ENCODE results near the gene SYNC.
"Not testable (repeated sequence)": the region's sequence is repeated elsewhere in the genome, so short reads cannot be mapped to it uniquely, and the experiment has no call there.

SYNC gene

DNA sequence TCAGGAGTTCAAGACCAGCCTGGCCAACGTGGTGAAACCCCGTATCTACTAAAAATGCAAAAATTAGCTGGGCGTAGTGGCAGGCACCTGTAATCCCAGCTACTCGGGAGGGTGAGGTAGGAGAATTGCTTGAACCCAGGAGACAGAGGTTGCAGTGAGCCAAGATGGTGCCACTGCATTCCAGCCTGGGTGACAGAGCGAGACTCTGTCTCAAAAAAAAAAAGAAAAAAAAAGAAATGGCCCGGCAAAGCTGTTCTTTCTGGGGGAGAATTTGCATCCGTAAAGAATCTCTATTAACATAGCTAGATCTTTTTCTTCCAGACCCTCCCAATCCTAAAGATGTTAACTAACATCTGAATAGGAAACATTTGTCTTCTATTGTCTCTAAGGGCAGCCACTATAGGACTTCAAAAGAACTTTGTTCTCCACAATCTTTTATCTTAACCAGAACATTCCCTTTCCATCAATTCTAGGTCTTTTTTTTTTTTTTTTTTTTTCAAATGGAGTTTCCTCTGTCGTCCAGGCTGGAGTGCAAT lies 60.2 kb downstream of the SYNC start:
- DNase-seq = not testable (repeated sequence)

DNA sequence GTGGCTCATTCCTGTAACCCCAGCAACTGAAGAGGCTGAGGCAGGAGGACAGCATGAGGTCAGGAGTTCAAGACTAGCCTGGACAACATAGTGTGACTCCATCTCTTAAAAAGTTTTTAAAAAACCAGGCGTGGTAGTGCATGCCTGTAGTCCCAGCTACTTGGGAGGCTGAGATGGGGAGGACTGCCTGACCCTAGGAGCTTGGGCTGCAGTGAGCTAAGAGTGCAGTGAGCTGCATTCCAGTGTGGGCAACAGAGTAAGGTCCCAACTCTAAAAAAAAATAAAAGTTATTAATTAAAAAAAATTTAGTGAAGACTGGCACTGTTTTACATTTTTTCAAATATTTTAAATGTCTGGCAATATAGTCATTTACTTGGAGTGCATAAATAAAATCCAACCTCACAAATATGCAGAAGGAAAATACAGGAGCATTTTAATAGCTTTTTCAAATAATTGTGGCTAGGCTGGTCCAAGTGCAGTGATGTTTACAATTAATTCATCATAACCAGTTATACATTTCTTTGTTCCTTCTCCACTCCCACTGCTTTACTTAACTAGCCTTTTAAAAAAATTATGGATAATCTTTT lies 63.0 kb downstream of the SYNC start:
- no peak for DNase-seq

GRCh38 chr1:32636914-32637645 lies 65.5 kb downstream of the SYNC start:
- DNase-seq = no peak

- DNase-seq = no peak
These were observed 66.9 kb downstream of the SYNC start for GRCh38 chr1:32635508-32636277.

DNA sequence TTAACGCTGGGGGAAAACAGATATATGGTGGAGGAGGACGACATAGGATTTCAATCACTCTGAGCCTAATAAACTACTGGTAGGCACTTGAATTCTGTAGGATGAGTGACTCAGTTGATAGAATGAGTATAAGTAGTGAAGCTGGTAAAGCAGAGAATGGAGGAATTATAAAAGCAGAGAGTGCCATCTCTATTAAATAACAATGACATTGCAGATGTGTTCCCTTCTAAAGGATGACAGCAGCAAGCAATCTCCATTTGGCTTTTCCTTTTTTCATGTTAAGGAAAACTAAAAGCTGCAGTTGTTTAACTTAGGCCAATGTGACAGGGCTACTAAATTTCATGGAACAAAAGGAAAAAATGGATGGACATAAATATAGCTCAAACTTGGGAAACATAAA lies 69.7 kb downstream of the SYNC start:
- no peak for DNase-seq

DNA sequence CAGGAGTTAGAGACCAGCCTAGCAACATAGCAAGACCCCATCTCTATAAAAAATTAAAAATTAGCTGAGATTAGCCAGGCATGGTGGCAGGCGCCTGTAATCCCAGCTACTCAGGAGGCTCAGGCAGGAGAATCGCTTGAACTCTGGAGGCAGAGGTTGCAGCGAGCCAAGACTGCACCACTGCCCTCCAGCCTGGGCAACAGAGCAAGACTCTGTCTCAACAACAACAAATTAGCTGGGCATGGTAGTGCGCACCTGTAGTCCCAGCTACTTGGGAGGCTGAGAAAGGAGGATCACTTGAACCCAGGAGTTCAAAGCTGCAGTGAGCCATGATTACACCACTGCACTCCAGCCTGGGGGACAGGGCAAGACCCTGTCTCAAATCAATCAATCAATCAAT lies 72.4 kb downstream of the SYNC start:
- DNase-seq = not testable (repeated sequence)

Measured in SHP77 (cell line).